HG03060 (cell line): ENCODE results near the gene ACAD11.
"Not testable (repeated sequence)": the region's sequence is repeated elsewhere in the genome, so short reads cannot be mapped to it uniquely, and the experiment has no call there.

Experiments used
- ATAC-seq: cut with Tn5 transposase; IDR thresholded peaks from one replicate; pipeline ENCODE4 v1.9.1; 2021; ENCODE audit warnings: low read depth, moderate number of reproducible peaks; ENCODE audit not compliant: unreplicated experiment

The ACAD11 gene

DNA sequence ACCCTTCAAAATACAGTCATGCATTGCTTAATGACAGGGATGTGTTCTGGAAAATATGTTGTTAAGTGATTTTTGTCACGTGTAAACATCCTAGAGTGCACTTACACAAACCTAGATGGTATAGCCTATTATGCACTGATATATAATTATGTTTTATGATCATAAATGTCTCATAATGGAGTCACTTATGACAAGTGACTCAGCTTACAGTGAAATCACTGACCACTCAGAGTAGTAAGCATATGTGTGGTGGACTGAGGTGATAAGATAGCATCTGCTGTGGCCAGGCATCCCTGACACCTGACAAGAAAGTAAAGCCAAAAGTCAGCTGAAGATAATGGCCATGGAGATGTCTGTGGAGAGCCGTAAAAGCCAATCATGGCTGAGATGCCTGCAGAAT, 5.4 kb downstream of the ACAD11 start:
- no peak for ATAC-seq

- ATAC-seq, result no peak
Measured at GRCh38 chr3:132652640-132653270, 6.9 kb downstream of the ACAD11 start.

- no peak for ATAC-seq
Measured at GRCh38 chr3:132650153-132650552, 9.5 kb downstream of the ACAD11 start.

DNA sequence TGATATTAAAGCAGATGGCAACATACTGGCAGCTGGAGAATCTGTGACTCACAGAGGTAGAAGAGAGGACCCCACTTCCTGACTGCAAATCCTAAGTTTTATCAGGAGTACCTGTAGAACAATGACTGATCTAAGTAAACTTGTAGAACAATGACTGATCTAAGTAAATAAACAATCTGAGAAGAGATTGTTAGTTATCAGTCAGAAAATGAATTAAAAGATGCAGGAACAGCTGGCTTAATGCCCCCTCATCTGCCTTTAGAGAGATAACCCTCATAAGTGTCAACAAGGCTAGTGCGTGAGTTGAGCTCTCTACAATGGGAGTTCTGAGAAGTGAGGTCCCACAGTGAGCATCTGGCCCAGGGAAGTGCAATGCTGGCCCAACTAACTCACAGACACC, 14.6 kb downstream of the ACAD11 start:
- ATAC-seq, result no peak

- no peak for ATAC-seq
Measured at GRCh38 chr3:132643366-132643765, 16.2 kb downstream of the ACAD11 start.

DNA sequence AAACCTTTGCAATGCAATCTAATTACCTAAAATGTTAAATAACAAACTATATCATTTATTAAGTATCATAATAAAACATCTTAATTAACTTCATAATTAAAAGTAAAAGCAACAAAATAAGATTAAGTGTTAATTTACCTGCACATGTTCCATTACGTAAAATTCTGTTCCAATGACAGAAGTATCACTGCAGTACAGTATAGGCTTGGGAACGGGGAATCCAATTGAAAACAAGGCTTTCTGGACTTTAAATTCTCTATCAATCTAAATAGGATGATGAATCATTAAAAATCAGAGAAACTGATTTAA, 17.1 kb downstream of the ACAD11 start:
- no peak for ATAC-seq

GRCh38 chr3:132641837-132642538, 17.6 kb downstream of the ACAD11 start:
- no peak for ATAC-seq

DNA sequence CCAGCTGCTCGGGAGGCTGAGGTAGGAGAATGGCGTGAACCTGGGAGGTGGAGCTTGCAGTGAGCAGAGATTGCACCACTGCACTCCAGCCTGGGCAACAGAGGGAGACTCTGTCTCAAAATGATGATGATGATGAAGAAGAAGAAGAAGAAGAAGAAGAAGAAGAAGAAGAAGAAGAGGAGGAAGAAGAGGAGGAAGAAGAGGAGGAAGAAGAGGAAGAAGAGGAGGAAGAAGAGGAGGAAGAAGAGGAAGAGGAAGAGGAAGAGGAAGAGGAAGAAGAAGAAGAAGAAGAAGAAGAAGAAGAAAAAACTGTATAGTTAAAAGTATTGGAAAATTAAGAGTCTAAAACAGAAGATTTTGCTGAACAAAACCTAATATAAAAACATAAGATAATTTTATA, 18.2 kb downstream of the ACAD11 start:
- not testable (repeated sequence) for ATAC-seq

- ATAC-seq, result no peak
Measured at GRCh38 chr3:132638706-132639105, 20.9 kb downstream of the ACAD11 start.

DNA sequence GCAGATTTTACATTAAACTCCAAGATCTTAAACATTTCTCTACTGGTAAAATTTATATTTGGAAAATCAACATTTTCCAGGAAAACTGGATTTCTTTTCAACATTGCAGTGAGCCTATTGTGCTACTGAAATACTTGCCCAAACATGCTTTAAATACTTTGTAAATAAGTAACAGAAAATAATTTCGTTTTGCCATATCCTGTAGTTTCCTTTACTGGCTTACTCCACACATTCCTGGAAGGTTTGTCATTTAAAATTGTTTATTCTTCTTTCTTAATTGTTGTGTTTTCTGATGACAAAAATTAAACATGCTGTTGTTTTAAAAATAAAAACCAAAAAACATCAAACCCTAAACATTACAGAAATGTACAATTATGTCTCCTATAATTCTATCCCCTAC, 22.0 kb downstream of the ACAD11 start:
- ATAC-seq, result no peak

- ATAC-seq, result no peak
Measured at GRCh38 chr3:132635052-132635451, 24.6 kb downstream of the ACAD11 start.

GRCh38 chr3:132630612-132631011, 29.0 kb downstream of the ACAD11 start:
- ATAC-seq, result no peak

DNA sequence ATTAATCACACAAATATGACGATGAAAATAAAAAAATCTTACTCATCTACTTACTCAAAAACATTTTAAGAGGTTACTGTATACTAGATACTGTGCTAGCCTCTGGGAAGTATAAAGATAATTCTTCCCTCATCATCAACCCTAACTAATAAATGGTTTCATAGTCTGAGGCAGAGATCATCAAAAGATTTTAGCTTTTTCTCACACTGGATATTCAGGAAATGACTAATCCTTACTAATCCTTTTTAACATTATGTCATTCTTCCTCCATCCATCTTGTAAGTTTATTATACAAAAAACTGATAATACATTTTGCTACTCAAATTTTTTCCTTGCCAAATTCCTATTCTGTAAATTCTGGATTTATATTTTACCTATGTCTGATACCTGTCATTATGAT, 29.7 kb downstream of the ACAD11 start:
- ATAC-seq, result no peak

DNA sequence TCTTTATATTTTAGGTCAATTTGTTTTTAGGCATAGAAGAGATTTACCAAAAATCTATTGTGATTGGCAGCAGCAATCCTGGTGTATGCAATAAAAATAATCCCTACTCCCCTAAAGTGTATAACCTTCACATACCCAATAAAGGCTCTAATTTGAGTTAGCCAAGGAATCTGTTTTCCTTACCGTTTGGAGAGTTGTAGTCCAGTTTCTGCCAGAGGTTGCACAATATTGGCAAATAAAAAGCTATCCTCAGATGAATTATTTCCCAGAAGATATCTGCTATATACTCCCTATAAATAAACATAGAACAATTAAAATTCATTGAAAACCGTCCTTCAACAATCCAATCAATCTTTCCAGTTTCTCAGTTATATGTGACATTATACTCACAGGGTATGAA, 31.5 kb downstream of the ACAD11 start:
- ATAC-seq, result no peak

GRCh38 chr3:132626955-132627354, 32.7 kb downstream of the ACAD11 start:
- ATAC-seq, result no peak

DNA sequence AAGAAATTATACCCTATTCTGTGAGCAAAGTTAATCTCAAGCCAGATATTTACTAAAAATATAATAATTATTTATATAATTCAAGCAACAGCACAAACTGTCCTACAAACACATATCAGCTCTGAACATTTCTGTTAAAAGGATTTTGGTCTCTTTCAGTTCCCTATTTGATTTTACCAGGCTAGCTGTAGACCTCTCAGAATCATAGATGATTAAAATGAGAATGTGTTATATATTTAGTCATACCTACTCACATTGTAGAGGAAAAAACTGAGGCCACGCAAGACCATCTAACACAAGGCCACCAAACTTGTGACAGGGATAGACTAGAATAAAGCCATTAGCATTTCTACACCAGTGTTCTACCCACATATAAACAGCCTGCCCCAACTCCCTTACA, 34.0 kb downstream of the ACAD11 start:
- peak; percentile 65 for ATAC-seq

GRCh38 chr3:132624790-132625189, 34.8 kb downstream of the ACAD11 start:
- no peak for ATAC-seq

DNA sequence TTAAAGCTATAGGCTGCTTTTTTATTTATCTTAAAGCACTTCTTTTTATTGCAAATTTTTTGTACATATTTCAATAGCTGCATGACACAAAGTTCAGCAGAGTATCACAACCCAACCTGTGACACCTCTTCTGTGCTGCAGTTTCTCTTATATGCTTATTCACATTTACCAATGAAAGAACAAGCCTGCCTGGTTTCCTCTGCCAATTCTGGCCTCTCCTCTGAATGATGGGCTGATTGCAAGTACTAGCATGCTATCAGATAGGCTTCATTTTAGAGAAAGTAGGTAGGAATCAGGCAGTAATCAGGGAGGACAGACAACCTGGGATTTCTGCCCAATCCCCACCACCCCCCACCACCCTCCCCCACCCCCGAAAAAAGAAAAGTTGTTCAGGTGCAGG, 36.0 kb downstream of the ACAD11 start:
- no peak for ATAC-seq

DNA sequence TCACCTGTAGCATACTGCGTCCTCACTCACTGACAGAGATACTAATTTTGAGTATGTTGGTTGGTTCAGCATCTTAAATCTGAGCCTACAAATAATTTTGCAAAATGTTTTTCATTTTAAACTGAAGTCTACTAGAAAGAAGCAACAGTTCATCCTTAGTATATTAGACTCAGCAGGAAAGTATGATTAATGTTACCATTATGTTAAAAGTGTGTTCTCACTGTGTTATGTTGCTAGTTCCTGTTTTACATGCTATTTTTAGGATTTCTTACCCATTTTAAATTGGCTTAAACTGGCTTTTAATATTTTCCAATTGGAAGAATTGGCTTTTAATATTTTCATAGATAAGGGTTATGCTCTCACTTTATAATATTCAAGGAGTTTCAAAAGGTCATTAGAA, 36.8 kb downstream of the ACAD11 start:
- ATAC-seq, result no peak

GRCh38 chr3:132622148-132622547, 37.5 kb downstream of the ACAD11 start:
- ATAC-seq, result no peak

GRCh38 chr3:132616780-132617179, 42.8 kb downstream of the ACAD11 start:
- no peak for ATAC-seq

DNA sequence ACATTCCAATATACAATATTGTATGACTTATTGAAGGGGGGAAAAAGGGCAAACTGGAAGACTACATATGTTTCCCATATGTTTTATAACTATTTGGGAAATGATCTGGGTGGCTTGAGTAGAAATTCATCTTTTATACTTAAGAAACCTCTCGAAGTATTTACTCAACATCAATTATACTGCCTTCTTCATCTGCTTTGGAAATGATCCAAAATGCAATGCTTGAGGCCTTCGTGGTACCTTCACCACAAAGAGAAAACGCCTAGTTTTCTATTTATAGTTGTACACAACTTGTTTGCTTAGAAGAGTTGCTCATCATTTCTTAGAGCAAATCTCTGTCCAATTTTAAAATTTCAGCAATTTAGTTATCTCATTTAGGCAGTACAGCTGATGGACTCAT, 43.7 kb downstream of the ACAD11 start:
- ATAC-seq, result no peak

GRCh38 chr3:132615301-132615700, 44.3 kb downstream of the ACAD11 start:
- not testable (repeated sequence) for ATAC-seq
